Measurements from ENCODE around the gene POLE.

DNA sequence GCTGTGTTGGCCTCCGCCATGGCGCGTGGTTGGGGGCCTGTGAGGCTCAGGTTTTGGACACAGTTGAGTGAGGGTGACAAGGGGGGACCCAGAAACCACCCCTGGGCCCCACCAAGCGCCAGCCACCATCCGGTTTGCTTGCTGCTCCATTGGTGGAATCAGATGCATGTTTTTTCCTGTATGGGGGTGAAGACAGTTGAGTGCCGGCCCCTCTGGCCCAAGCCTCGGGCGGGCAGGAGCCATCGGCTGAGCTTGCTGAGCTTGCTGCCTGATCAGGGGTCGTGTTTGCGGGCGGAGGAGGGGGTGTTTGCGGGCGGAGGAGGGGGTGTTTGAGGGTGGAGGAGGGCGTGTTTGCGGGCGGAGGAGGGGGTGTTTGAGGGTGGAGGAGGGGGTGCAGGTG, 29.9 kb upstream of the POLE start:
- TF ChIP-seq, protein P1, sequence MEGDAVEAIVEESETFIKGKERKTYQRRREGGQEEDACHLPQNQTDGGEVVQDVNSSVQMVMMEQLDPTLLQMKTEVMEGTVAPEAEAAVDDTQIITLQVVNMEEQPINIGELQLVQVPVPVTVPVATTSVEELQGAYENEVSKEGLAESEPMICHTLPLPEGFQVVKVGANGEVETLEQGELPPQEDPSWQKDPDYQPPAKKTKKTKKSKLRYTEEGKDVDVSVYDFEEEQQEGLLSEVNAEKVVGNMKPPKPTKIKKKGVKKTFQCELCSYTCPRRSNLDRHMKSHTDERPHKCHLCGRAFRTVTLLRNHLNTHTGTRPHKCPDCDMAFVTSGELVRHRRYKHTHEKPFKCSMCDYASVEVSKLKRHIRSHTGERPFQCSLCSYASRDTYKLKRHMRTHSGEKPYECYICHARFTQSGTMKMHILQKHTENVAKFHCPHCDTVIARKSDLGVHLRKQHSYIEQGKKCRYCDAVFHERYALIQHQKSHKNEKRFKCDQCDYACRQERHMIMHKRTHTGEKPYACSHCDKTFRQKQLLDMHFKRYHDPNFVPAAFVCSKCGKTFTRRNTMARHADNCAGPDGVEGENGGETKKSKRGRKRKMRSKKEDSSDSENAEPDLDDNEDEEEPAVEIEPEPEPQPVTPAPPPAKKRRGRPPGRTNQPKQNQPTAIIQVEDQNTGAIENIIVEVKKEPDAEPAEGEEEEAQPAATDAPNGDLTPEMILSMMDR (IDR thresholded peaks at IDR 0.05; ENCODE audit: low read depth, low read length): no peak
- no peak for TF ChIP-seq EZH2phosphoT487 (IDR thresholded peaks at IDR 0.05; ENCODE audit: low read depth)
